Measurements from ENCODE around the gene NPIPB2.

The NPIPB2 gene

DNA sequence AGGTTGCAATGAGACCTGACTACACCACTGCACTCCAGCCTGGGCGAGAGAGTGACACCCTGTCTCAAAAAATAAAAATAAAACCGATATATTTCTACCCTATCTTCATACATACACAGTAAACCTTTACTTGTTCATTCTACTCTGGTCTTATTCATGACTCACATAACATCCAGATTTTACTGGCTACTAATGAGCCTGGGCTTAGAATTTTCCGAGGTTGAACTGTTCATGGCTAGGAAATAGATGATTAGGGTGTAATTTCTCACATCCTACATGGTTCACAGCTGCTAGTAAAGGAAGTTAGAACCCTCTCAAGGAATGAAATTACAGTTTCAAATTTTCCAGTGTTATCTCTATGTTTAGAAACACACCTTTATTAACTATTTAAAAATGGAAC, 40.8 kb downstream of the NPIPB2 start:
- peak; percentile 31 for DNase-seq (ENCODE audit: low read depth)

GRCh38 chr16:11896486-11897176, 45.2 kb downstream of the NPIPB2 start:
- peak; percentile 87 for DNase-seq (ENCODE audit: low read depth)

- DNase-seq (ENCODE audit: low read depth), result no peak
Observed at GRCh38 chr16:11893571-11893970, 48.3 kb downstream of the NPIPB2 start.

- DNase-seq (ENCODE audit: low read depth), result no peak
Observed at GRCh38 chr16:11892761-11893160, 49.1 kb downstream of the NPIPB2 start.

DNA sequence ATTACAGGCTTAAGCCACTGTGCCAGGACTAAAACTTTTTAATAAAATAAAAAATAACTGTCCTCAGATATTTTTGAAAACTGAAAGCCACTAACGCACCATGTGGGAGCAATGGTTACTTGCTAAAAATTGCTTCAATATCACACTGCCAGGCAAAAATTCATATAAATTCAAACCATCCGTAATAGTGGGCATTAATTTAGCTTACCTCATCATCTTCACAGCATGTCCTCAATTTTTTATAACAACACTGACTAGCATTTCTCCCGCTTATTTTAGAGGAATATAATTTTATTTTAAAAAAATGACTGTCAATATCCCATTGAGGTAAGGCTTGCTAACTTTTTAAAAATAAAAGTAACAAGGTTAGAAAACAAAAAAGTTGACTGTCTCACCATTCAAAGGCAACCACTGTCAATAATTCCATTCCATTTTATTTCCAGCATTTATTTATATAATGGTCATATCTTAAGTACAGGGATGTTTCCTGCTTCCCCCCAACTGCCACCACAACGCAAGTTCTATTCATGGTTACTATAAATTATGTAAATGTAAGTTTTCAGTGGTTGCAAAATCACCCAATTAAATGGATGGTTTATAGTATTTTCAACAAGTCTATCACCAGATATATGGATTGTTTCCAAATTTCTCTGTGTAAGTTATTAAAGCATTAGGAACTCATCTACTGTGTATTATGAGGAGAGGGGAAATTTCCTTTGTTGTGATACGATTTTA, 51.4 kb downstream of the NPIPB2 start:
- DNase-seq (ENCODE audit: low read depth), result no peak

- no peak for DNase-seq (ENCODE audit: low read depth)
Observed at GRCh38 chr16:11886881-11887280, 55.0 kb downstream of the NPIPB2 start.

DNA sequence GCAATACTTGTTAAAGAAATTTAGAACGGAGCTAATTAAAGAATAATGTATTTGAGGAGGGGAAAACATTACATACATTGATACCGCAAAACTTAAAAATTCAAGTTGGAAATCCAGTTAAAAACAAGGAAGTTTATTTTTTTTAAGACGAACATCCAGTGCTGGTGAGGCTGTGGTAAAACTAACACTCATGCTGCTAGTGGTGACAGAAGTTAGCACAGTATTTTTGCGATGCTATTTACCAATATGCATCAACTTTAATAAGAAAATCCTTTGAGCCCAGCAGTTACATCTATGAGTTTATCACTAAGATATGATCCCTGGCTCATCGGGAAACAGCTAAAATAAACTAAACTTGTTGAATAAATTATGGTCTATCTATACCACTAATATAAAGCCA, 57.8 kb downstream of the NPIPB2 start:
- DNase-seq (ENCODE audit: low read depth), result no peak

GRCh38 chr16:11880007-11880406, 61.8 kb downstream of the NPIPB2 start:
- DNase-seq (ENCODE audit: low read depth), result no peak

DNA sequence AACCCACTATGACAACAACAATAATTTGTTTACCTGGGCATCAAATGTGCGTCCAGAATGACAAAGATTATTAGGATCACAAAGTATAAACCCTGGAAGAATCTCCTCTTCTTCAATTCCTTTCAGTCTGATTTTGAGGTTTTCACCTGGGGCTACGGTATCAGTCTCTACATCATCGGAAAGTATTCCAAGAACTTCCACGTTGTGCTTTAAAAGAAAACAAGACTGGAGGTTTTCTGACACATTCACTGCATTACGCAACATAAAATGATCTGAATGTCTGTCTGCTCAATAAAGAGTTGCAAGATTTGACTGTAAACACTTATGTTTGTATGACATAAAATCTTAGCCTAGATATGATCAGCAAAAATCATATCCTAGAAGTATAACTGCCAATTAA, 64.5 kb downstream of the NPIPB2 start:
- DNase-seq (ENCODE audit: low read depth), result peak; percentile 88

Measured in iris pigment epithelial cell (primary cell).